K562 (cell line): ENCODE measurements around the gene PUSL1. TPM values are rescaled to one million over a fixed set of nuclear protein-coding genes. Genes with fewer than 3 reads are reported as not detected.

ENCODE experiments used
- BACH1 ChIP-seq: fragments of 200-800 bp; sonication (Bioruptor generic); IDR thresholded peaks from 2 replicates; pipeline ENCODE4 v1.6.1; 2016; ENCODE audit warnings: missing genetic modification characterization, missing compliant biosample characterization
- CSDE1 ChIP-seq, 2 experiments: fragments of 450-650 bp; IDR thresholded peaks; 2 replicates each; pipeline ENCODE4 v1.6.1; 2016; ENCODE audit warnings: mild to moderate bottlenecking in 1 of 2
- EGR1 ChIP-seq: fragments of 450-650 bp; conservative IDR thresholded peaks from 2 replicates; pipeline ENCODE4 v1.6.1; 2017; ENCODE audit warnings: mild to moderate bottlenecking
- FOSL1 ChIP-seq: fragments of 200-800 bp; sonication (Bioruptor generic); conservative IDR thresholded peaks from 2 replicates; pipeline ENCODE4 v1.6.1; 2016; ENCODE audit warnings: missing genetic modification characterization, missing compliant biosample characterization
- NFIX ChIP-seq: fragments of 250-450 bp; sonication (Bioruptor Pico); IDR thresholded peaks from 2 replicates; pipeline ENCODE4 v1.4.0; 2020; ENCODE audit warnings: low read depth, mild to moderate bottlenecking, moderate library complexity
- NR2F6 ChIP-seq: fragments of 450-650 bp; formaldehyde crosslinking; IDR thresholded peaks from 2 replicates; pipeline ENCODE4 v1.4.0; 2020; ENCODE audit warnings: mild to moderate bottlenecking
- PHB2 ChIP-seq: fragments of 450-650 bp; IDR thresholded peaks from 2 replicates; pipeline ENCODE4 v1.6.1; 2017; ENCODE audit warnings: low read depth
- POLR2AphosphoS5 ChIP-seq: IDR thresholded peaks from 2 replicates; pipeline ENCODE4 v1.6.1; 2011; ENCODE audit warnings: mild to moderate bottlenecking, low read depth, low read length, moderate library complexity; ENCODE audit not compliant: control insufficient read depth, insufficient read depth
- PRMT5 ChIP-seq: sonication (generic); formaldehyde crosslinking; IDR thresholded peaks from 2 replicates; pipeline ENCODE4 v1.5.0; 2020; ENCODE audit warnings: missing genetic modification reagents
- SREBF2 ChIP-seq: sonication (generic); formaldehyde crosslinking; IDR thresholded peaks from 2 replicates; pipeline ENCODE4 v1.4.0; 2020; ENCODE audit warnings: mild to moderate bottlenecking, missing genetic modification reagents
- SRSF3 ChIP-seq: fragments of 200-400 bp; formaldehyde crosslinking; IDR thresholded peaks from 2 replicates; pipeline ENCODE4 v1.6.1; 2016; ENCODE audit warnings: mild to moderate bottlenecking, low read length, moderate library complexity; ENCODE audit not compliant: insufficient read depth
- SUPT5H ChIP-seq: fragments of 450-650 bp; IDR thresholded peaks from 2 replicates; pipeline ENCODE4 v1.6.1; 2016
- ZNF282 ChIP-seq: sonication (generic); formaldehyde crosslinking; IDR thresholded peaks from 2 replicates; pipeline ENCODE4 v1.8.1; 2023; ENCODE audit warnings: missing genetic modification reagents
- polyA plus RNA-seq, 8 experiments: library from polyadenylated mRNA; depleted of rRNA in 4 of 8; stranded (reverse) in 5 of 8; unstranded in 3 of 8; fragments of >200 nt; fragmentation: Nextera tagmentation in 2 of 8; fragmentation: Illumina TruSeq in 1 of 8; extraction: Ambion mirVana in 2 of 8; extraction: Trizol in 1 of 8; gene quantifications; 2 replicates each; pipeline versions ENCODE4 v1.2.1 to v1.2.3, GENCODE V29; 2011 to 2014; ENCODE audit warnings: inconsistent platforms in 1 of 8, missing spikeins in 1 of 8
- total RNA-seq, 7 experiments: library from RNA; depleted of rRNA in 6 of 7; stranded (reverse); fragments of >200 nt in 6 of 7; fragmentation: Illumina TruSeq in 2 of 7; extraction: Trizol in 2 of 7; gene quantifications; 2 replicates each; pipeline versions ENCODE4 v1.2.1 to v1.2.3, GENCODE V29; 2011 to 2021; ENCODE audit warnings: low replicate concordance in 1 of 7
- TF ChIP-seq, protein P1 (sequence below), 2 experiments: fragments of 450-650 bp; IDR thresholded peaks; 2 replicates each; pipeline ENCODE4 v1.6.1; 2016
- TF ChIP-seq, protein P2 (sequence below): fragments of 450-650 bp; IDR thresholded peaks from 2 replicates; pipeline ENCODE4 v1.6.1; 2016; ENCODE audit warnings: borderline replicate concordance
- TF ChIP-seq, protein P3 (sequence below): fragments of 250-450 bp; sonication (Bioruptor Pico); IDR thresholded peaks from 2 replicates; pipeline ENCODE4 v1.9.0; 2021; ENCODE audit warnings: mild to moderate bottlenecking, inconsistent platforms
- TF ChIP-seq, protein P4 (sequence below): fragments of 250-450 bp; sonication (Bioruptor Pico); IDR thresholded peaks from 2 replicates; pipeline ENCODE4 v1.8.0; 2021; ENCODE audit warnings: moderate library complexity, mild to moderate bottlenecking, inconsistent platforms
- TF ChIP-seq, protein P5 (sequence below): fragments of 250-450 bp; sonication (Bioruptor Pico); IDR thresholded peaks from 2 replicates; pipeline ENCODE4 v1.5.1; 2021; ENCODE audit warnings: mild to moderate bottlenecking

The PUSL1 gene
- total and polyA plus RNA-seq, 9 of the 15 experiments (the other 6 are each of a cell fraction or from before 2014, with no cell fraction given): 0.62 to 86.9 (median 13.6) TPM

DNA sequence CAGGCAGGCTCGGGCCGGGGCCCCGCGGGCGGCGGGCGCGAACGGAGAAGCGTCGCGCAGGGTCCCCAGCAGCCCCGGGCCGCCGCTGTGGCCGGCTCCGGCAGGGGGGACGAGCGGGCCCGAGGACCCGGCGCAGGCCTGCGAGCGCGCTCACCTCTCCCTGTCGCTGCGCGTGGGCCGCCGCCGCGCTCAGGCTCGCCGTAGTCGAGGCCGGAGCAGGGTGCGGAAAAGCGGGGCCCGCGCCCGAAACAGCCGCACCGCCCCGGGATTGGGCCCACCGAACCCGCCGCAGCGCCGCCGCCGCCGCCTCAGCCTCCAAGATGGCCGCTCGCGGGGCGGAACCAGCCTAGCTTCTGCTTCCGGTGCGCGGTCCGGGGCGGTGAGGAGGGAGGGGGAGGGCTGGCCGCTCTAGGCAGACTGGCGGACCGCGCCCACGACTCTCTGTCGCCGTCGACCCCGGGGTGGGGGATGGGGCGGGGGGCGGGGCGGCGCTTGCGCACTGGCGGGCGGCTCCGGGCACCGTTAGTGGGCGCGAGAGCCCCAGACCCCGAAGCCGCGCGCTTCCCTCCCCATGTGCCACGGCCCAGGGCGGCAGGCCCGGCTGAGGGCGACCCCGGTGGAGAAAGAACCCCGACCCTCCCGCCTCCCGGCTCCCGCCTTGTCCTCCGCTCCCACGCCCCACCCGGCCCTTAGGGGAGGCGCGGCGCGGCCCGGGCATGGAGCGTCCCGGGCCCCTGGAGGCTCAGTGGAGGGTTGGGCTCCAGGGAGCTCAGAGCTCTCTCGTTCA is 34.7 kb upstream of the PUSL1 start, which contains the start of gene UBE2J2 (continued):
- TF ChIP-seq, protein P1, sequence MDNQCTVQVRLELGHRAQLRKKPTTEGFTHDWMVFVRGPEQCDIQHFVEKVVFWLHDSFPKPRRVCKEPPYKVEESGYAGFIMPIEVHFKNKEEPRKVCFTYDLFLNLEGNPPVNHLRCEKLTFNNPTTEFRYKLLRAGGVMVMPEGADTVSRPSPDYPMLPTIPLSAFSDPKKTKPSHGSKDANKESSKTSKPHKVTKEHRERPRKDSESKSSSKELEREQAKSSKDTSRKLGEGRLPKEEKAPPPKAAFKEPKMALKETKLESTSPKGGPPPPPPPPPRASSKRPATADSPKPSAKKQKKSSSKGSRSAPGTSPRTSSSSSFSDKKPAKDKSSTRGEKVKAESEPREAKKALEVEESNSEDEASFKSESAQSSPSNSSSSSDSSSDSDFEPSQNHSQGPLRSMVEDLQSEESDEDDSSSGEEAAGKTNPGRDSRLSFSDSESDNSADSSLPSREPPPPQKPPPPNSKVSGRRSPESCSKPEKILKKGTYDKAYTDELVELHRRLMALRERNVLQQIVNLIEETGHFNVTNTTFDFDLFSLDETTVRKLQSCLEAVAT (IDR thresholded peaks at IDR 0.05): no peak
- TF ChIP-seq PHB2 (no peak), NFIX (CRISPR knock-in tag) (no peak), CSDE1 (IDR thresholded peaks at IDR 0.05) (no peak), FOSL1 (peak; percentile 39; the same call in 1 of the 2 replicates), PRMT5 (CRISPR knock-in tag) (no peak), SREBF2 (CRISPR knock-in tag) (no peak), POLR2AphosphoS5 (peak; percentile 73), SRSF3 (no peak), ZNF282 (CRISPR knock-in tag) (peak; percentile 86), EGR1 (peak; percentile 67), NR2F6 (CRISPR knock-in tag) (no peak), BACH1 (tag) (no peak), SUPT5H (peak; percentile 84)
- TF ChIP-seq, protein P2, sequence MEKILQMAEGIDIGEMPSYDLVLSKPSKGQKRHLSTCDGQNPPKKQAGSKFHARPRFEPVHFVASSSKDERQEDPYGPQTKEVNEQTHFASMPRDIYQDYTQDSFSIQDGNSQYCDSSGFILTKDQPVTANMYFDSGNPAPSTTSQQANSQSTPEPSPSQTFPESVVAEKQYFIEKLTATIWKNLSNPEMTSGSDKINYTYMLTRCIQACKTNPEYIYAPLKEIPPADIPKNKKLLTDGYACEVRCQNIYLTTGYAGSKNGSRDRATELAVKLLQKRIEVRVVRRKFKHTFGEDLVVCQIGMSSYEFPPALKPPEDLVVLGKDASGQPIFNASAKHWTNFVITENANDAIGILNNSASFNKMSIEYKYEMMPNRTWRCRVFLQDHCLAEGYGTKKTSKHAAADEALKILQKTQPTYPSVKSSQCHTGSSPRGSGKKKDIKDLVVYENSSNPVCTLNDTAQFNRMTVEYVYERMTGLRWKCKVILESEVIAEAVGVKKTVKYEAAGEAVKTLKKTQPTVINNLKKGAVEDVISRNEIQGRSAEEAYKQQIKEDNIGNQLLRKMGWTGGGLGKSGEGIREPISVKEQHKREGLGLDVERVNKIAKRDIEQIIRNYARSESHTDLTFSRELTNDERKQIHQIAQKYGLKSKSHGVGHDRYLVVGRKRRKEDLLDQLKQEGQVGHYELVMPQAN: peak; percentile 52; the same call in 1 of the 2 replicates
- TF ChIP-seq, protein P3, sequence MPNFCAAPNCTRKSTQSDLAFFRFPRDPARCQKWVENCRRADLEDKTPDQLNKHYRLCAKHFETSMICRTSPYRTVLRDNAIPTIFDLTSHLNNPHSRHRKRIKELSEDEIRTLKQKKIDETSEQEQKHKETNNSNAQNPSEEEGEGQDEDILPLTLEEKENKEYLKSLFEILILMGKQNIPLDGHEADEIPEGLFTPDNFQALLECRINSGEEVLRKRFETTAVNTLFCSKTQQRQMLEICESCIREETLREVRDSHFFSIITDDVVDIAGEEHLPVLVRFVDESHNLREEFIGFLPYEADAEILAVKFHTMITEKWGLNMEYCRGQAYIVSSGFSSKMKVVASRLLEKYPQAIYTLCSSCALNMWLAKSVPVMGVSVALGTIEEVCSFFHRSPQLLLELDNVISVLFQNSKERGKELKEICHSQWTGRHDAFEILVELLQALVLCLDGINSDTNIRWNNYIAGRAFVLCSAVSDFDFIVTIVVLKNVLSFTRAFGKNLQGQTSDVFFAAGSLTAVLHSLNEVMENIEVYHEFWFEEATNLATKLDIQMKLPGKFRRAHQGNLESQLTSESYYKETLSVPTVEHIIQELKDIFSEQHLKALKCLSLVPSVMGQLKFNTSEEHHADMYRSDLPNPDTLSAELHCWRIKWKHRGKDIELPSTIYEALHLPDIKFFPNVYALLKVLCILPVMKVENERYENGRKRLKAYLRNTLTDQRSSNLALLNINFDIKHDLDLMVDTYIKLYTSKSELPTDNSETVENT (CRISPR knock-in tag): peak; percentile 99
- TF ChIP-seq, protein P4, sequence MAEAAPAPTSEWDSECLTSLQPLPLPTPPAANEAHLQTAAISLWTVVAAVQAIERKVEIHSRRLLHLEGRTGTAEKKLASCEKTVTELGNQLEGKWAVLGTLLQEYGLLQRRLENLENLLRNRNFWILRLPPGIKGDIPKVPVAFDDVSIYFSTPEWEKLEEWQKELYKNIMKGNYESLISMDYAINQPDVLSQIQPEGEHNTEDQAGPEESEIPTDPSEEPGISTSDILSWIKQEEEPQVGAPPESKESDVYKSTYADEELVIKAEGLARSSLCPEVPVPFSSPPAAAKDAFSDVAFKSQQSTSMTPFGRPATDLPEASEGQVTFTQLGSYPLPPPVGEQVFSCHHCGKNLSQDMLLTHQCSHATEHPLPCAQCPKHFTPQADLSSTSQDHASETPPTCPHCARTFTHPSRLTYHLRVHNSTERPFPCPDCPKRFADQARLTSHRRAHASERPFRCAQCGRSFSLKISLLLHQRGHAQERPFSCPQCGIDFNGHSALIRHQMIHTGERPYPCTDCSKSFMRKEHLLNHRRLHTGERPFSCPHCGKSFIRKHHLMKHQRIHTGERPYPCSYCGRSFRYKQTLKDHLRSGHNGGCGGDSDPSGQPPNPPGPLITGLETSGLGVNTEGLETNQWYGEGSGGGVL (CRISPR knock-in tag): no peak
- TF ChIP-seq, protein P5, sequence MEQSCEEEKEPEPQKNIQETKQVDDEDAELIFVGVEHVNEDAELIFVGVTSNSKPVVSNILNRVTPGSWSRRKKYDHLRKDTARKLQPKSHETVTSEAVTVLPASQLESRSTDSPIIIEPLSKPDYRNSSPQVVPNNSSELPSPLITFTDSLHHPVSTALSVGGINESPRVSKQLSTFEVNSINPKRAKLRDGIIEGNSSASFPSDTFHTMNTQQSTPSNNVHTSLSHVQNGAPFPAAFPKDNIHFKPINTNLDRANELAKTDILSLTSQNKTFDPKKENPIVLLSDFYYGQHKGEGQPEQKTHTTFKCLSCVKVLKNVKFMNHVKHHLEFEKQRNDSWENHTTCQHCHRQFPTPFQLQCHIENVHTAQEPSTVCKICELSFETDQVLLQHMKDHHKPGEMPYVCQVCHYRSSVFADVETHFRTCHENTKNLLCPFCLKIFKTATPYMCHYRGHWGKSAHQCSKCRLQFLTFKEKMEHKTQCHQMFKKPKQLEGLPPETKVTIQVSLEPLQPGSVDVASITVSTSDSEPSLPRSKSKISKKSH (CRISPR knock-in tag): no peak
